ENCODE measurements around the gene PHAF1. TPM values are rescaled to one million over a fixed set of nuclear protein-coding genes. Genes with fewer than 3 reads are reported as not detected.

The PHAF1 gene
- total RNA-seq, 1 experiment from 2014 or later, result 18.8 TPM

- in situ Hi-C loops (cut with HindIII; ENCODE audit: low pct_unique_long_range_greater_than_20kb, low sequenced_read_pairs), result no loop called here
- peak; percentile 47 for DNase-seq (ENCODE audit: low read depth, low spot score)
Measured at GRCh38 chr16:67155295-67156142, 45.8 kb downstream of the PHAF1 start.

- in situ Hi-C loops (cut with HindIII; ENCODE audit: low pct_unique_long_range_greater_than_20kb, low sequenced_read_pairs), result no loop called here
- no peak for DNase-seq (ENCODE audit: low read depth, low spot score)
Measured at GRCh38 chr16:67156143-67156844, 46.6 kb downstream of the PHAF1 start.

- no peak for DNase-seq (ENCODE audit: low read depth, low spot score)
- in situ Hi-C loops (cut with HindIII; ENCODE audit: low pct_unique_long_range_greater_than_20kb, low sequenced_read_pairs), result no loop called here
Measured at GRCh38 chr16:67157106-67157748, 47.5 kb downstream of the PHAF1 start.

GRCh38 chr16:67157892-67158635 lies 48.3 kb downstream of the PHAF1 start:
- in situ Hi-C loops (cut with HindIII; ENCODE audit: low pct_unique_long_range_greater_than_20kb, low sequenced_read_pairs), result no loop called here
- DNase-seq (ENCODE audit: low read depth, low spot score), result no peak

- in situ Hi-C loops (cut with HindIII; ENCODE audit: low pct_unique_long_range_greater_than_20kb, low sequenced_read_pairs), result no loop called here
- DNase-seq (ENCODE audit: low read depth, low spot score), result peak; percentile 59
Measured at GRCh38 chr16:67158637-67159600, 49.2 kb downstream of the PHAF1 start.

- DNase-seq (ENCODE audit: low read depth, low spot score), result no peak
- in situ Hi-C loops (cut with HindIII; ENCODE audit: low pct_unique_long_range_greater_than_20kb, low sequenced_read_pairs), result no loop called here
Measured at GRCh38 chr16:67161595-67162058, 51.9 kb downstream of the PHAF1 start.

- DNase-seq (ENCODE audit: low read depth, low spot score), result peak; percentile 42
- in situ Hi-C loops (cut with HindIII; ENCODE audit: low pct_unique_long_range_greater_than_20kb, low sequenced_read_pairs), result no loop called here
Measured at GRCh38 chr16:67162506-67163163, 52.9 kb downstream of the PHAF1 start.

- no peak for DNase-seq (ENCODE audit: low read depth, low spot score)
- in situ Hi-C loops (cut with HindIII; ENCODE audit: low pct_unique_long_range_greater_than_20kb, low sequenced_read_pairs), result no loop called here
Measured at GRCh38 chr16:67163164-67163998, 53.6 kb downstream of the PHAF1 start.

GRCh38 chr16:67163999-67164558 lies 54.3 kb downstream of the PHAF1 start:
- in situ Hi-C loops (cut with HindIII; ENCODE audit: low pct_unique_long_range_greater_than_20kb, low sequenced_read_pairs), result no loop called here
- peak; percentile 21 for DNase-seq (ENCODE audit: low read depth, low spot score)

GRCh38 chr16:67164599-67165061 lies 54.9 kb downstream of the PHAF1 start, which contains the start of gene HSF4:
Gene HSF4, plus strand, starts transcription at chr16:67164745. Its CDS starts 67 bp downstream, at chr16:67164812.
- peak; percentile 61 for DNase-seq (ENCODE audit: low read depth, low spot score)
- in situ Hi-C loops (cut with HindIII; ENCODE audit: low pct_unique_long_range_greater_than_20kb, low sequenced_read_pairs), result no loop called here

- in situ Hi-C loops (cut with HindIII; ENCODE audit: low pct_unique_long_range_greater_than_20kb, low sequenced_read_pairs), result no loop called here
- DNase-seq (ENCODE audit: low read depth, low spot score), result no peak
Measured at GRCh38 chr16:67165121-67166078, 55.7 kb downstream of the PHAF1 start.

- in situ Hi-C loops (cut with HindIII; ENCODE audit: low pct_unique_long_range_greater_than_20kb, low sequenced_read_pairs), result no loop called here
- DNase-seq (ENCODE audit: low read depth, low spot score), result no peak
Measured at GRCh38 chr16:67166110-67166547, 56.4 kb downstream of the PHAF1 start.

- in situ Hi-C loops (cut with HindIII; ENCODE audit: low pct_unique_long_range_greater_than_20kb, low sequenced_read_pairs), result no loop called here
- no peak for DNase-seq (ENCODE audit: low read depth, low spot score)
Measured at GRCh38 chr16:67166598-67167168, 56.9 kb downstream of the PHAF1 start.

- in situ Hi-C loops (cut with HindIII; ENCODE audit: low pct_unique_long_range_greater_than_20kb, low sequenced_read_pairs), result no loop called here
- DNase-seq (ENCODE audit: low read depth, low spot score), result no peak
Measured at GRCh38 chr16:67167588-67167987, 57.8 kb downstream of the PHAF1 start.
